Epidermal melanocyte (primary cell): Measurements from ENCODE around the gene TBC1D1.

Experiments
- DNase-seq: peaks from one replicate; pipeline ENCODE4 v3.0.0; 2011; ENCODE audit warnings: low spot score; ENCODE audit not compliant: insufficient read length

Gene TBC1D1

GRCh38 chr4:37890801-37891259, at the start of gene TBC1D1:
TBC1D1 (plus strand) TSS chr4:37891084; CDS start chr4:37902096, 11,012 bp downstream.
- DNase-seq = no peak

GRCh38 chr4:37844204-37844603, 46.7 kb upstream of the TBC1D1 start:
- DNase-seq = no peak

- no peak for DNase-seq
Observed at GRCh38 chr4:37845201-37845600, 45.7 kb upstream of the TBC1D1 start.

GRCh38 chr4:37847311-37847884, 43.5 kb upstream of the TBC1D1 start:
- DNase-seq = no peak

- no peak for DNase-seq
Observed at GRCh38 chr4:37852376-37852775, 38.5 kb upstream of the TBC1D1 start.

GRCh38 chr4:37858112-37858511, 32.8 kb upstream of the TBC1D1 start:
- DNase-seq = no peak

GRCh38 chr4:37858872-37859271, 32.0 kb upstream of the TBC1D1 start:
- no peak for DNase-seq

- DNase-seq = no peak
Observed at GRCh38 chr4:37860266-37860665, 30.6 kb upstream of the TBC1D1 start.

- DNase-seq = no peak
Observed at GRCh38 chr4:37862961-37863360, 27.9 kb upstream of the TBC1D1 start.

GRCh38 chr4:37864786-37865185, 26.1 kb upstream of the TBC1D1 start:
- DNase-seq = no peak

- DNase-seq = no peak
Observed at GRCh38 chr4:37865450-37865849, 25.4 kb upstream of the TBC1D1 start.

GRCh38 chr4:37867102-37867501, 23.8 kb upstream of the TBC1D1 start:
- DNase-seq = no peak

GRCh38 chr4:37868238-37868637, 22.6 kb upstream of the TBC1D1 start:
- DNase-seq = no peak

- DNase-seq = no peak
Observed at GRCh38 chr4:37872310-37872988, 18.4 kb upstream of the TBC1D1 start.

- no peak for DNase-seq
Observed at GRCh38 chr4:37873386-37873785, 17.5 kb upstream of the TBC1D1 start.

- DNase-seq = no peak
Observed at GRCh38 chr4:37876156-37876555, 14.7 kb upstream of the TBC1D1 start.

- DNase-seq = no peak
Observed at GRCh38 chr4:37879365-37879764, 11.5 kb upstream of the TBC1D1 start.

GRCh38 chr4:37881811-37882210, 9.1 kb upstream of the TBC1D1 start:
- DNase-seq = no peak

- no peak for DNase-seq
Observed at GRCh38 chr4:37882665-37883296, 8.1 kb upstream of the TBC1D1 start.

GRCh38 chr4:37884855-37885487, 5.9 kb upstream of the TBC1D1 start:
- DNase-seq = no peak

- no peak for DNase-seq
Observed at GRCh38 chr4:37885496-37885895, 5.4 kb upstream of the TBC1D1 start.
